NCI-H69 (cell line): ENCODE data around the gene LYRM4.

Experiments
- DNase-seq: peaks from one replicate; lab custom pipeline; 2025; lab: John Stamatoyannopoulos, UW

The LYRM4 gene

DNA sequence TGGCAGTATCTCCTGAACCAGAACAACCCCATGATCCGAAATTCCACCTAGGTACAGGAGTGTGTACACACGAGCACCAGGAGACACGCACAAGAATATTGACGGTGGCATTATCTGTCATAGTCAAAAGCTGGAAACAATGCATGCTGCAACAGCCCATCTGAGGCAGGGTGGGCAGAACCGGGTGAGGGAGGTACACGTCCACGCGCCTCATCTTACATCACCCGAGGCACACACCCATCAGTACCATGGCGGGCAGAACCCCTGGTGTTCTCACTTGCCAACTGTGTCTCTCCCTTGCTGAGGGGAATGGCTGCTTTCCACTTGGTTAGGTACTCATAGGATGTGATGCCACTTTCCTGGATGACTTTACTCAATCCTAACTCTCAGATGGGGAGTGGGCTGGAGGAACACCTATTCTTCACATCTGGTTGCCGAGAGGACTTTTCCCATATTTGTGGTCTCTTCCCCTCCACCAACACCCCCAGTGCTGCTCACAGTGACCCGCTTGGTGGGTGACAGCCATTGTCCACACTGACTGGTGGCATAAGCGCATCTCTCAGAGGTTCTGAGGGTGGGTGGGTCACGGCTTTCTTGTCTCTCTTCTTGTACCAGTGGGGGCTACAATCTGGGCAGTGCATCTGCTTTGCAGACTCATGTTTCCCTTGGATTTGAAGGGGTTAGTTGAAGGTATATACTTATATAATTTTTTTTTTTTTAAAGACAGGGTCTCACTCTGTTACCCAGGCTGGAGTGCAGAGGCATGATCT, 162.1 kb downstream of the LYRM4 start:
- DNase-seq = no peak

GRCh38 chr6:5096482-5096881, 164.3 kb downstream of the LYRM4 start:
- DNase-seq = no peak

- no peak for DNase-seq
These were observed 165.5 kb downstream of the LYRM4 start for GRCh38 chr6:5095236-5095635.

DNA sequence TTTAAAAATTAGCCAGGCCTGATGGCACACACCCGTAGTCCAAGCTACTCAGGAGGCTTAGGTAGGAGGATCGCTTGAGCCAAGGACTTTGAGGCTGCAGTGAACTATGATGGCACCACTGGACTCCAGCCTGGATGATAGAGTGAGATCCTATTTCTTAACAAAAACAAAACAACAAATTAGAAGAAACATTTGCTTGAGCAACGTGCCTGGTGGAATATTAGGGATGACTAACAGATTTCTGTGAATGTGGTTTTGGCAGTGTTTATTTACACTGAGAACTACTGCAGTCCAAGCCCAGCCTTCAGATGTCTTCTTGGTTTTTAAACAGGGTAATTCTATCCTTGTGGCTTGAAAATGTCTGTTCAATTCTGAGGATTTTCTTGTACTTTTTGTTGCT, 166.4 kb downstream of the LYRM4 start:
- no peak for DNase-seq

- DNase-seq = no peak
These were observed 167.3 kb downstream of the LYRM4 start for GRCh38 chr6:5093231-5094015.

DNA sequence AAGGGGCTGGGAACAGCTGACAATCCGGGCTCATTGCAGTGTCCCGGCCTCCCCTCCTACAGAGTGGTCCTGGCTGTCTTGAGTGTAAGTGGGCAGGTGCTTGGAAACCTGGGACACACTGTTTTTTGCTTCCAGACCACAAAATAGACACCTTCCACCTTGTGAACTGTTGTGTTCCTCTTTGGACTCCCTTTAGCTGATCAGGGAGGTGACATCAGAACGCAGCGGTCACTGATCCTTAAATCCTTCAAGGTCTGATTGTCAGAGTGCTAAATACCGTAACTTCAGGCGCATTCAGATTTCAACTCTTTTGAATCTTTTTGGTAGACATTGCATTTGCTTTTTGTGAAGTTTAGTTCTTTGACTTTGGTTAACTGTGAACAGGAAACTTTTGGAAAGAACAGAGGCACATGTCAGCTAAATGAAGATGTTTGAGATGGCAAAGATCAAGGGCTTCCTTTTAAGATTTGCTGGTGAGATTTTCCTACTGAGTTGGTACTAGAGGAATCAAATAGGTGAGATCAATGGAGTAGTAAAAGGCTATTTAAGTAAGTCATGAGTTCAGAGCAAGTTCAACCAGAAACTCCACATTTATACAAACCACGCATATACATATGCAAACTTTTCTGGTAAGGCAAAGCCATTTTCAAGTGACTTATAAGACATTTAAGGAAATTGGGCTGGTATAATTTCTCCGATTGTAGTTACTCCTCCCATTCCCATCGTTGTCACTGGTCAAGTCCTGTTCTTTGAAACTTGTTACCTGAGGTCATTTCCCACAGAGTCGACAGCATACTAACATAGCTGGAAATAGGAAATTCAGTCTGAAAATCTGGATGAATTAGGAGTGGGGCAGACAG, 169.3 kb downstream of the LYRM4 start:
- DNase-seq = no peak

- no peak for DNase-seq
These were observed 170.1 kb downstream of the LYRM4 start for GRCh38 chr6:5090603-5091002.

GRCh38 chr6:5089481-5090438, 171.0 kb downstream of the LYRM4 start:
- DNase-seq = no peak

- DNase-seq = no peak
These were observed 172.0 kb downstream of the LYRM4 start for GRCh38 chr6:5088780-5089179.

GRCh38 chr6:5087389-5087788, 173.4 kb downstream of the LYRM4 start:
- DNase-seq = no peak

- no peak for DNase-seq
These were observed 174.4 kb downstream of the LYRM4 start for GRCh38 chr6:5086294-5086890.

GRCh38 chr6:5085648-5086293, 175.0 kb downstream of the LYRM4 start:
- peak; percentile 75 for DNase-seq

DNA sequence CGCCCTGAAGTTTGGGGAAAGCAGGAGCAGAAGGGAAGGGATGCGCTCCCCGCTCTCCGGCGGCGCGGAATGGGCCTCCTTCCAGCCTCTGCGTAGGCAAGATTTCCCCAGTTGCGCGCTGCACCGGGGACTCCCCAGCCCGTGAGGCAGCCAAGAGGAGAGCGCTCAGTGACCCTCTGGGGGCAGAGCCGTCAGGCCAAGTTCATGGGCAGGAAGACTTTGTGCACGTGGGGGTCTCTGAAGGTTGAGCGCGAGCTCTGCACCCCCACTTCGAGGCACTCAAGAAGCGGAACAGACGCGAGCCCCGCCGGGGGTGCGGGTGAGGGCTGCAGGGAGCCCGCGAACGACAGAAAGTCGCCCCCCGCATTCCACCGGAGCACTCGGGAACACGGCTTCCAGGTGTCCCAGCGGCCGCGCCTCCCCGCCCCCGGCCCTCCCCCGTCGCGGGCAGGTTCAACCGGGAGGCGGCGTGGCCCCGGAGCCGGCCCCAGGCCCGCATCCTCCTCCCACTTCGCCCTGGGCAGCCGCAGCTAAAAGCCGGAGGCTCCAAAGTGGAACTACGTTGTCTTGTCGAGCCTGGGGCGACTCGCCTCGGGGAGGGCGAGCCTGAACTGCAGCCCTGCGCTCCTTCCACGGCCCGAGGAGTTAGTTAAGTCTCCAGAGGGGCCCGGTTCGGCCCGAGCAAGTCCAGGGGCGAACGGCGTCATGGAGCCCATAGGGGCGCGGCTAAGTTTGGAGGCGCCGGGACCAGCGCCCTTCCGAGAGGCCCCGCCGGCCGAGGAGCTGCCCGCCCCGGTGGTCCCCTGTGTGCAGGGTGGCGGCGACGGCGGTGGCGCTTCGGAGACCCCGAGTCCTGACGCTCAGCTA, 175.7 kb downstream of the LYRM4 start, which contains the start of gene PPP1R3G:
PPP1R3G (plus strand) TSS at position 561 of the 867 bp plus-strand sequence; CDS start at position 706, 145 bp downstream.
- DNase-seq = peak; percentile 62

DNA sequence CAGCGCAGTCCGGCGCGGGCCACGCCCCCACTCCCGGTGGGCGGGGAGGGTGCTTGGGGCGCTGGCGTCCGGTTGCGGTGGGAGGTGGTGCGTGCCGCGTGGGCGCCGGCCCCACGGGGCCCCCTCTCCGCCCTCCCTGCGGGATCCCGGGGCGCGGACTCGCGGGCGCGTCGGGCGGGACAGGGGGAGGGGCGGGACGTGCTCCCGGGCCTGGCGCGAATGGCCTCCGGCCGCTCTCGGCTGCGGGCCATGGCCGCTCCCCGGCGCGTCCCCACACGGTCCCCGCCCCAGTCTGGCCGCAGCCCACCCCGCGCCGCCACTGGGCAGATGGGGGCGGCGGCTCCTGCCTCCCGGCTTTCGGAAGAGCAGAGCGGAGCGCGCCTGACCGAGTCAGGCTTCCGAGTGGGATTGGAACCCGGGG, 176.4 kb downstream of the LYRM4 start:
- no peak for DNase-seq

- DNase-seq = no peak
These were observed 176.9 kb downstream of the LYRM4 start for GRCh38 chr6:5083813-5084359.

GRCh38 chr6:5083307-5083583, 177.5 kb downstream of the LYRM4 start:
- no peak for DNase-seq

GRCh38 chr6:5082487-5083306, 178.1 kb downstream of the LYRM4 start:
- DNase-seq = peak; percentile 52

DNA sequence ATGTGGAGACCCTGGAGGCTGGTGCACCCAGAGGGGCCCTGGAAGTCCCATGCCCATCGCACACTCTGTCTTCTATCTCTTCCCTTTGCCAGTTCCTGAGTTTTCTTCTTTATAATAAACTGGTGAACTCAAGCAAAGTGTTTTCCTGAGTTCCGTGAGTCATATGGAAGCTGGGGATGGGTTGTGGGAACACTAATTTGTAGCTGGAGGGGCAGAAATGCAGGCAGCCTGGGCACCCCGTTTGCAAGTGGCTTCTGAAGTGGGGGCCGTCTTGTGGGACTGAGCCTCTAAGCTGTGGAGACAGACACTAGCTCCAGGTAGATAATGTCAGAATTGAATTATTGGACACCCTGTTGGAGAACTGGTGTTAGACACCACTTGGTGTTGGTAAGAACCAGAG, 178.8 kb downstream of the LYRM4 start:
- no peak for DNase-seq
